Mesothelial cell of epicardium (in vitro differentiated cells): ENCODE results near the gene TUBB. TPM values are rescaled to one million over a fixed set of nuclear protein-coding genes. Genes with fewer than 3 reads are reported as not detected.

Experiments
- DNase-seq, 2 experiments: peaks; one replicate each; pipeline ENCODE4 v3.0.0; 2021; ENCODE audit warnings: low spot score in 2 of 2; ENCODE audit not compliant: unreplicated experiment in 2 of 2
- H3K27ac Mint-ChIP-seq: 2 replicates; pipeline ENCODE4 v1.8.0; 2021; ENCODE audit warnings: mixed read lengths
- H3K27me3 Mint-ChIP-seq: 2 replicates; pipeline ENCODE4 v1.8.0; 2021; ENCODE audit warnings: low read depth, mixed read lengths
- H3K36me3 Mint-ChIP-seq: 2 replicates; pipeline ENCODE4 v1.8.0; 2021; ENCODE audit warnings: mixed read lengths
- H3K4me1 Mint-ChIP-seq: 2 replicates; pipeline ENCODE4 v1.8.0; 2021; ENCODE audit warnings: mixed read lengths
- H3K4me3 Mint-ChIP-seq: 2 replicates; pipeline ENCODE4 v1.8.0; 2021; ENCODE audit warnings: mild to moderate bottlenecking, moderate library complexity, mixed read lengths
- H3K9me3 Mint-ChIP-seq: 2 replicates; pipeline ENCODE4 v1.8.0; 2021; ENCODE audit warnings: mixed read lengths
- CTCF ChIP-seq: fragments of 200-600 bp; sonication (generic); IDR thresholded peaks from one replicate; pipeline ENCODE4 v1.5.0; 2021; ENCODE audit warnings: antibody characterized with exemption; ENCODE audit not compliant: unreplicated experiment
- total RNA-seq: library from RNA; stranded (reverse); gene quantifications from 3 replicates; pipeline ENCODE4 v1.2.1, GENCODE V29; 2021

The TUBB gene
- 1,084 to 1,110 TPM (median 1,094 TPM) in 3 replicates for total RNA-seq

- Mint-ChIP-seq H3K36me3 (peaks cover 21% of the 10 kb centered on the region), H3K27ac (peak within 1 kb of the TSS; percentile 96), H3K9me3 (no peaks in the 10 kb centered on the region), H3K4me1 (peaks cover 56% of the 10 kb centered on the region), H3K4me3 (peak within 1 kb of the TSS; percentile 98), H3K27me3 (no peaks in the 10 kb centered on the region)
- TF ChIP-seq CTCF = no peak
- DNase-seq = peak; percentile 95
Observed at GRCh38 chr6:30719791-30720737, at the start of gene TUBB. Gene TUBB (plus strand): TSS chr6:30720352. CDS start chr6:30720507, 155 bp downstream.

GRCh38 chr6:30670760-30671527 is 49.2 kb upstream of the TUBB start:
- peaks cover 13% of the 10 kb centered on the region for H3K4me1 Mint-ChIP-seq
- peak overlapping the region; percentile 51 for H3K27ac Mint-ChIP-seq
- no peaks in the 10 kb centered on the region for H3K9me3 Mint-ChIP-seq
- TF ChIP-seq CTCF = no peak
- DNase-seq = no peak
- peaks cover 19% of the 10 kb centered on the region for H3K36me3 Mint-ChIP-seq
- H3K27me3 Mint-ChIP-seq = no peaks in the 10 kb centered on the region
- peak overlapping the region; percentile 87 for H3K4me3 Mint-ChIP-seq

- H3K36me3 Mint-ChIP-seq = peaks cover 25% of the 10 kb centered on the region
- DNase-seq = peak; percentile 82 to 91
- TF ChIP-seq CTCF = peak; percentile 84
- H3K9me3 Mint-ChIP-seq = no peaks in the 10 kb centered on the region
- H3K4me3 Mint-ChIP-seq = peak within 1 kb of the TSS; percentile 87
- H3K27me3 Mint-ChIP-seq = no peaks in the 10 kb centered on the region
- H3K4me1 Mint-ChIP-seq = peaks cover 13% of the 10 kb centered on the region
- peak within 1 kb of the TSS; percentile 84 for H3K27ac Mint-ChIP-seq
Observed at GRCh38 chr6:30672445-30673253, 47.5 kb upstream of the TUBB start, which contains the start of gene DHX16. Gene DHX16 (minus strand): TSS chr6:30673006. CDS start chr6:30672841, 165 bp downstream.

GRCh38 chr6:30676660-30677285 is 43.4 kb upstream of the TUBB start:
- TF ChIP-seq CTCF = no peak
- no peak overlapping the region for H3K27ac Mint-ChIP-seq
- peaks cover 20% of the 10 kb centered on the region for H3K4me1 Mint-ChIP-seq
- no peaks in the 10 kb centered on the region for H3K9me3 Mint-ChIP-seq
- no peaks in the 10 kb centered on the region for H3K27me3 Mint-ChIP-seq
- no peak overlapping the region for H3K4me3 Mint-ChIP-seq
- no peak for DNase-seq
- peaks cover 12% of the 10 kb centered on the region for H3K36me3 Mint-ChIP-seq
